Keratinocyte (primary cell): ENCODE data around the gene DESI1. TPM values are rescaled to one million over a fixed set of nuclear protein-coding genes. Genes with fewer than 3 reads are reported as not detected.
"Not testable (repeated sequence)": the region's sequence is repeated elsewhere in the genome, so short reads cannot be mapped to it uniquely, and the experiment has no call there.

ENCODE experiments used
- DNase-seq: peaks from one replicate; pipeline ENCODE4 v3.0.0-alpha.2; 2011; ENCODE audit warnings: low read depth, missing footprints, low spot score
- FAIRE-seq: peaks from 2 replicates; lab custom pipeline; 2011; peaks lifted over from hg19 to GRCh38; lab: Jason Lieb, UNC
- H2AFZ ChIP-seq: 2 replicates; pipeline ENCODE4 v1.6.0; 2012; ENCODE audit warnings: low read length, control low read depth, inconsistent platforms; ENCODE audit not compliant: control insufficient read depth
- H3K27ac ChIP-seq: 2 replicates; pipeline ENCODE4 v1.5.1; 2011; ENCODE audit warnings: low read length; ENCODE audit not compliant: control insufficient read depth, insufficient read depth
- H3K27me3 ChIP-seq: 3 replicates; pipeline ENCODE4 v1.6.0; 2011; ENCODE audit warnings: low read length; ENCODE audit not compliant: control insufficient read depth, insufficient read depth; ENCODE audit errors: extremely low read depth
- H3K36me3 ChIP-seq, 2 experiments: 2 replicates in 1 of 2; 3 replicates in 1 of 2; pipeline ENCODE4 v1.5.1; 2011; ENCODE audit warnings: low read length in 2 of 2, mild to moderate bottlenecking in 1 of 2; ENCODE audit not compliant: control insufficient read depth in 2 of 2, insufficient read depth in 2 of 2; ENCODE audit errors: extremely low read depth in 1 of 2
- H3K4me1 ChIP-seq: 3 replicates; pipeline ENCODE4 v1.5.1; 2011; ENCODE audit warnings: low read length; ENCODE audit not compliant: control insufficient read depth, insufficient read depth; ENCODE audit errors: extremely low read depth
- H3K4me2 ChIP-seq: 3 replicates; pipeline ENCODE4 v1.6.0; 2011; ENCODE audit warnings: low read depth, low read length; ENCODE audit not compliant: control insufficient read depth, insufficient read depth; ENCODE audit errors: extremely low read depth
- H3K4me3 ChIP-seq, 3 experiments: fragments of 200-600 bp in 1 of 3; sonication (generic) in 1 of 3; 2 replicates in 2 of 3; 3 replicates in 1 of 3; pipeline ENCODE4 v1.5.1; 2011 to 2016; ENCODE audit warnings: low read length in 3 of 3, mild to moderate bottlenecking in 3 of 3, control low read depth in 2 of 3, inconsistent platforms in 1 of 3, low read depth in 1 of 3, mixed read lengths in 1 of 3, mixed run types in 1 of 3, moderate library complexity in 1 of 3; ENCODE audit not compliant: control insufficient read depth in 2 of 3, insufficient read depth in 2 of 3; ENCODE audit errors: extremely low read depth in 1 of 3
- H3K79me2 ChIP-seq: 2 replicates; pipeline ENCODE4 v1.6.0; 2012; ENCODE audit warnings: low read length; ENCODE audit not compliant: control insufficient read depth, insufficient read depth
- H3K9ac ChIP-seq: 3 replicates; pipeline ENCODE4 v1.6.0; 2011; ENCODE audit warnings: low read length; ENCODE audit not compliant: control insufficient read depth, insufficient read depth; ENCODE audit errors: extremely low read depth
- H3K9me1 ChIP-seq: 3 replicates; pipeline ENCODE4 v1.6.0; 2011; ENCODE audit warnings: low read length; ENCODE audit not compliant: control insufficient read depth, insufficient read depth; ENCODE audit errors: extremely low read depth
- H3K9me3 ChIP-seq: 2 replicates; pipeline ENCODE4 v1.5.1; 2012; ENCODE audit warnings: low read depth, low read length; ENCODE audit not compliant: control insufficient read depth
- H4K20me1 ChIP-seq: 3 replicates; pipeline ENCODE4 v1.6.0; 2011; ENCODE audit warnings: low read length; ENCODE audit not compliant: control insufficient read depth, insufficient read depth; ENCODE audit errors: extremely low read depth
- CTCF ChIP-seq, 3 experiments: IDR thresholded peaks in 1 of 3; conservative IDR thresholded peaks in 1 of 3; optimal IDR thresholded peaks in 1 of 3; 2 replicates in 2 of 3; 3 replicates in 1 of 3; pipeline versions ENCODE3 to v1.5.1; 2011; ENCODE audit warnings: low read length in 3 of 3, mild to moderate bottlenecking in 3 of 3, moderate library complexity in 2 of 3, control low read depth in 1 of 3, inconsistent platforms in 1 of 3; ENCODE audit not compliant: insufficient read depth in 2 of 3; ENCODE audit errors: extremely low read depth in 1 of 3
- EZH2 ChIP-seq: IDR thresholded peaks from one replicate; pipeline ENCODE4 v1.6.1; 2012; ENCODE audit warnings: inconsistent platforms, mild to moderate bottlenecking, low read length, moderate library complexity
- dilution Hi-C: fragments of 300-500 bp; cut with MboI; formaldehyde crosslinking; loops from one replicate; pipeline ENCODE4 v1.7.0; 2020; ENCODE audit warnings: low sequenced_read_pairs; ENCODE audit not compliant: extremely low pct_ligation_motif_present
- polyA plus RNA-seq, 5 experiments: library from polyadenylated mRNA; depleted of rRNA in 3 of 5; stranded (reverse) in 3 of 5; stranded (forward) in 1 of 5; unstranded in 1 of 5; fragments of >200 nt; gene quantifications; 1 replicate in 1 of 5; 2 replicates in 3 of 5; 3 replicates in 1 of 5; pipeline versions ENCODE4 v1.2.1 to v1.2.3, GENCODE V29; 2011 to 2012; ENCODE audit warnings: missing spikeins in 2 of 5, low read depth in 1 of 5, low replicate concordance in 1 of 5

Gene DESI1
- polyA plus RNA-seq, 1 donor (not counting 4 experiments of a cell fraction or from before 2014, with no cell fraction given): 32.8 TPM

DNA sequence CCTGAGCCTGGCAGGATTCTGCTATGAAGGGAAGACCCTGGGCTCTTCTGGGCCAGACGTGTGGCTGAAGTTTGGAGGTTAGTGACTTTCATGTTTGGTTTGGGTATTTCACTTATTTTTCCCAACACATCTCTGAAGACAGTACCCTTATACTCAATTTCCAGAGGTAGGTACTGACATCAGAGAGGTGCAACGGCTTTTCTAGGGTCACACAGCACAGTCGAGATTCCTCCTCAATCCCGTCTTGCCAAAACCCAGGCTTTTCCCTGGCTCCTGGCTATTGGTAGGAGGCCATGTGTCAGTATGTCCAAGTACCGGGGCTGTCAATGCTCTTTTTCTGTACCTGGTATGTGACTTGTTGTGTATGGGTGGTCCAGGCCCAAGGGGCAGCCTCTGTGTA lies 25.1 kb downstream of the DESI1 start:
- TF ChIP-seq EZH2 (no peak), CTCF (optimal IDR thresholded peaks at IDR 0.05 in 1 of 3, IDR thresholded peaks at IDR 0.05 in 1 of 3, conservative IDR thresholded peaks at IDR 0.05 in 1 of 3; ENCODE audit: extremely low read depth in 1 of 3, insufficient read depth in 2 of 3, low read length in 3 of 3) (no peak)
- Histone ChIP-seq H3K27me3 (no peaks in the 10 kb centered on the region), H3K4me3 (no peak overlapping the region), H3K9me3 (no peaks in the 10 kb centered on the region), H4K20me1 (no peaks in the 10 kb centered on the region), H3K4me2 (no peak overlapping the region), H3K9ac (no peak overlapping the region), H3K9me1 (peaks cover 5% of the 10 kb centered on the region), H3K79me2 (no peaks in the 10 kb centered on the region), H2AFZ (no peak overlapping the region), H3K4me1 (peaks cover 30% of the 10 kb centered on the region), H3K36me3 (peaks cover 6 to 16% of the 10 kb centered on the region in 2 experiments), H3K27ac (no peak overlapping the region)
- dilution Hi-C loops: no loop called here
- FAIRE-seq (no peak), DNase-seq (no peak)

- H2AFZ ChIP-seq, H3K9ac ChIP-seq, H3K9me3 ChIP-seq, FAIRE-seq, H3K27ac ChIP-seq, DNase-seq, dilution Hi-C loops, H3K4me2 ChIP-seq, H3K27me3 ChIP-seq, H4K20me1 ChIP-seq, H3K36me3 ChIP-seq, H3K9me1 ChIP-seq, H3K4me3 ChIP-seq: not testable (repeated sequence)
- H3K4me1 ChIP-seq: peaks cover 25% of the 10 kb centered on the region
- H3K79me2 ChIP-seq: peaks cover 10% of the 10 kb centered on the region
Observed at GRCh38 chr22:41593336-41593960, 27.4 kb downstream of the DESI1 start.
